ENCODE measurements around the gene LRRC28. TPM values are rescaled to one million over a fixed set of nuclear protein-coding genes. Genes with fewer than 3 reads are reported as not detected.
A peak's percentile ranks its signal among the peaks of the same experiment; 100 is the strongest.

Gene LRRC28
- total RNA-seq: 22.5 and 27.6 TPM in 2 replicates

- DNase-seq (ENCODE audit: low read depth): peak; percentile 99
- peak within 1 kb of the TSS; percentile 95 for H3K4me3 ChIP-seq (ENCODE audit: low read depth, low read length)
- TF ChIP-seq, protein P1, sequence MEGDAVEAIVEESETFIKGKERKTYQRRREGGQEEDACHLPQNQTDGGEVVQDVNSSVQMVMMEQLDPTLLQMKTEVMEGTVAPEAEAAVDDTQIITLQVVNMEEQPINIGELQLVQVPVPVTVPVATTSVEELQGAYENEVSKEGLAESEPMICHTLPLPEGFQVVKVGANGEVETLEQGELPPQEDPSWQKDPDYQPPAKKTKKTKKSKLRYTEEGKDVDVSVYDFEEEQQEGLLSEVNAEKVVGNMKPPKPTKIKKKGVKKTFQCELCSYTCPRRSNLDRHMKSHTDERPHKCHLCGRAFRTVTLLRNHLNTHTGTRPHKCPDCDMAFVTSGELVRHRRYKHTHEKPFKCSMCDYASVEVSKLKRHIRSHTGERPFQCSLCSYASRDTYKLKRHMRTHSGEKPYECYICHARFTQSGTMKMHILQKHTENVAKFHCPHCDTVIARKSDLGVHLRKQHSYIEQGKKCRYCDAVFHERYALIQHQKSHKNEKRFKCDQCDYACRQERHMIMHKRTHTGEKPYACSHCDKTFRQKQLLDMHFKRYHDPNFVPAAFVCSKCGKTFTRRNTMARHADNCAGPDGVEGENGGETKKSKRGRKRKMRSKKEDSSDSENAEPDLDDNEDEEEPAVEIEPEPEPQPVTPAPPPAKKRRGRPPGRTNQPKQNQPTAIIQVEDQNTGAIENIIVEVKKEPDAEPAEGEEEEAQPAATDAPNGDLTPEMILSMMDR (IDR thresholded peaks at IDR 0.05; ENCODE audit: insufficient read depth, low read depth, low read length): no peak
These were observed at the start of gene LRRC28 for GRCh38 chr15:99250857-99251841. Gene LRRC28, plus strand, starts transcription at chr15:99251481. Its CDS starts 4,477 bp downstream, at chr15:99255958.

- DNase-seq (ENCODE audit: low read depth): no peak
- TF ChIP-seq, protein P1 (IDR thresholded peaks at IDR 0.05; ENCODE audit: insufficient read depth, low read depth, low read length): no peak
- no peak overlapping the region for H3K4me3 ChIP-seq (ENCODE audit: low read depth, low read length)
These were observed 49.1 kb upstream of the LRRC28 start for GRCh38 chr15:99202176-99202552.

GRCh38 chr15:99207672-99208071 is 43.6 kb upstream of the LRRC28 start:
- no peak overlapping the region for H3K4me3 ChIP-seq (ENCODE audit: low read depth, low read length)
- no peak for DNase-seq (ENCODE audit: low read depth)
- TF ChIP-seq, protein P1 (IDR thresholded peaks at IDR 0.05; ENCODE audit: insufficient read depth, low read depth, low read length): no peak

DNA sequence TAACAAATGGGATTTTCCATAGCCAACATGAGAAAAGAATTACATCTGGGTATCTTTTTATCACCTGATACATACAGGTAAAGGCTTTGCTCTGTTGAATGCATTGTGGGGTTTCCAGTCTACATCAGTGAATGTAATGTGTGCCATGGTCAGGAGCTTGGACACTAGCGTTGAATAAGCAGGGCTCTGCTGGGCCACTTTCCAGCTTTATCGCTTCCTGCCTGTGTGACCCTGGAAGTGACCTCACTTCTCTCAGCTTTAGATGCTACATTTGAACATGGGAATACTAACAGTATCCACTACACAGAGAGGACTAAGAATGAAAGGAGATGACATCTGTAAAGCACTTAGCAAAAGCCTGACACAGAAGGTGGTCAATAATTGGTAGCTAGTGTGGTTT is 42.0 kb upstream of the LRRC28 start:
- DNase-seq (ENCODE audit: low read depth): no peak
- TF ChIP-seq, protein P1 (IDR thresholded peaks at IDR 0.05; ENCODE audit: insufficient read depth, low read depth, low read length): no peak
- H3K4me3 ChIP-seq (ENCODE audit: low read depth, low read length): no peak overlapping the region

GRCh38 chr15:99210334-99210733 is 40.9 kb upstream of the LRRC28 start:
- DNase-seq (ENCODE audit: low read depth): peak; percentile 34
- TF ChIP-seq, protein P1 (IDR thresholded peaks at IDR 0.05; ENCODE audit: insufficient read depth, low read depth, low read length): no peak
- no peak overlapping the region for H3K4me3 ChIP-seq (ENCODE audit: low read depth, low read length)

- H3K4me3 ChIP-seq (ENCODE audit: low read depth, low read length): no peak overlapping the region
- DNase-seq (ENCODE audit: low read depth): peak; percentile 28
- TF ChIP-seq, protein P1 (IDR thresholded peaks at IDR 0.05; ENCODE audit: insufficient read depth, low read depth, low read length): no peak
These were observed 39.4 kb upstream of the LRRC28 start for GRCh38 chr15:99211926-99212325.
